GM10847 (cell line): ENCODE results near the gene MEN1.

Experiments
- POLR2A ChIP-seq: IDR thresholded peaks from 2 replicates; pipeline ENCODE4 v1.6.1; 2011; ENCODE audit not compliant: insufficient read length; ENCODE audit errors: extremely low read depth

MEN1 gene

DNA sequence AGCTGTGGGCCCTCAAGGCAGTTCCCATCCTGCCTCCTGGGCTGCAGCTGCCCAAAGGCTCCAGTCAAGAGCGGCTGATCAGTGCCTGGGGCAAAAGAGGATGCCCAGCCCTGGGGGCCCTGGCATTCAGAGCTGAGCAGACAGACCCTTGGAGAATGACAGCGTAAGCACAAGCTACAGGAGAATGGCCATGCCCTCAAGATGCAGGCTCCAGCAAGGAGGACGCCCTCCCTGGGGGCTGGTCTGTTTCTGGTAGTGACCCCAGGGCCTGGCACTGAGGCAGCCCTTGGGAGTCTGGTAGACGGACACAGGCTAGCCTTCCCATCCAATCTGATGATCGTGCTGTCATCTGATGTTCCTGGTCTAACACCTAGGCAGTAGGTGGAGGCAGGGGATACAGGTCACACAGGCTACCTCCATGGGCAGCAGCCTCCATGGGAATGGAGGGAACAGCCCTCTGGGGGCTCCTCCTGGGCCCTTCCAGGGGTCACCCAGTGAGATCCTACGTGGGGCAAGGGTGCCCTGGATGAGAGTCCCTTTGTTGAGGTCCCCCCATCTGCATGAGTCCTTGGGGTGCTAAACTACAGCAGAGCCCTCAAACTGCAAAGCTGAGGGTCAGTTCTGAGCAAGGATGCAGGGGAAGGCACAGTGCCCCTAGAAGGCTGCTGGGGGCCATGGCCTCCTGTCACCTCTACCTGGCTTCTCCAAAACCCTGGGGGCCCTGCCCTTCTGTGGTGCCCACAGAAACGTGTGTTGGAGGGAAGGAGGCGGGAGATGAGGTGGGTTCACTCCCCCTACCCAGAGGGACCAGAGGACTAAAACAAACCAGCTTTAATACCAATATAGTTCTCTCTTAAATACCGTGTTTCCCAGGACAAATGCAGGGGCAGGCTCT lies 21.8 kb downstream of the MEN1 start:
- no peak for TF ChIP-seq POLR2A

DNA sequence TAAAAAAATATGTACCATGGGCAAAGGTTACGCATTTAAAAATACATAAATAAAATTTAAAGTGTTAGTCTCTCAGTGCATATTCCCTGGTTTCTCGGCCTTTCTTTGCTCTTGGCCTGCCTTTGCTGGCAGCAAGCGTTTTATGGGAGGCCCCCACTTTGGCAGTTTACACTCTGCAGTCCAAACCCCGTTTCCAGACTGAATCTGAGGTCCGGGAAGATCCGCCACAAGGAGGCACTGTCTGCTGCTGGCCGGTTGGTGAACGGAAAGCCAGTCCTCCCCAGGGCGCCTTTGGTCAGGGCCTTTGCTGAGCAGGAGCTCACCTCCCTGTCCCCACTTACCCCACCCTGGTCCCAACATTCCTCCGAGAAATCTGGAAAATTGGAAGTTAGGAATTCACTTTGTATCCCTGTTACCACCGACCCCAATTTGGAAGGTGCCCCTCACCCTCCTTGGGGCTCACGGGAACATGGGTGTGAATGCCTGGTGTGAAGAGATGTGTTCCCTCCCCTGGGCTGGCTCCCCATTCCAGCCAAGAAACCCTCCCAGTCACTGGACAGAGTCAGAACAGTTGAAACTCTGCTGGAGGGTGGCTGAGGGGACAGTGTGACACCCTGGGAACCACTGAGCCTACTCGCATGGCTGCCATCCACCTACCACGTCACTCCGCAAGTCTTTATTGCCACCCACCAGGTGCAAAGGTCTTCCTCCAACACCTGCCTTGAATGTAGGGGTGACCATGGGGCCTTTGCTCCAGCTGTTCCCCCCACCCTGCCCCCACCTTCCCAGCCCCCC lies 22.6 kb downstream of the MEN1 start:
- no peak for TF ChIP-seq POLR2A

DNA sequence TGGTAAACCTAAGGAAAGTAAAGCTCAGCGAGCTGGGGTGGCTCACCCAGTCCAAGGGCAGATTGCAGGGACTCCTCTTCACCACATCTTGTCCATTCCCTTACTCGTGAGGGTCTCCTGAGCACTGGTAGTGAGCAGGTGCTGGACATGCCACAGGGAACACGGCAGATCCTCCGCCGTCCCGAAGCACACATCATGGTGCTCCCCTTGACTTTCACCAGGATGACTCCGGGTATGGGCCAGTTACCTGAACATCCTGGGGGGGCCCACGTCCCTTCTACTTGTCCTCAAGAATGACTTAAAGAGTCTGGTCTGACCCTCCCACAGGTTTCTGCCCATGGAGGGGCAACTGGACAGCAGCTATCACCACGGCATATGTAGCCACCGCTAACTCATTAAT lies 24.0 kb downstream of the MEN1 start:
- no peak for TF ChIP-seq POLR2A

- no peak for TF ChIP-seq POLR2A
These were observed 25.4 kb downstream of the MEN1 start for GRCh38 chr11:64784813-64785581.

DNA sequence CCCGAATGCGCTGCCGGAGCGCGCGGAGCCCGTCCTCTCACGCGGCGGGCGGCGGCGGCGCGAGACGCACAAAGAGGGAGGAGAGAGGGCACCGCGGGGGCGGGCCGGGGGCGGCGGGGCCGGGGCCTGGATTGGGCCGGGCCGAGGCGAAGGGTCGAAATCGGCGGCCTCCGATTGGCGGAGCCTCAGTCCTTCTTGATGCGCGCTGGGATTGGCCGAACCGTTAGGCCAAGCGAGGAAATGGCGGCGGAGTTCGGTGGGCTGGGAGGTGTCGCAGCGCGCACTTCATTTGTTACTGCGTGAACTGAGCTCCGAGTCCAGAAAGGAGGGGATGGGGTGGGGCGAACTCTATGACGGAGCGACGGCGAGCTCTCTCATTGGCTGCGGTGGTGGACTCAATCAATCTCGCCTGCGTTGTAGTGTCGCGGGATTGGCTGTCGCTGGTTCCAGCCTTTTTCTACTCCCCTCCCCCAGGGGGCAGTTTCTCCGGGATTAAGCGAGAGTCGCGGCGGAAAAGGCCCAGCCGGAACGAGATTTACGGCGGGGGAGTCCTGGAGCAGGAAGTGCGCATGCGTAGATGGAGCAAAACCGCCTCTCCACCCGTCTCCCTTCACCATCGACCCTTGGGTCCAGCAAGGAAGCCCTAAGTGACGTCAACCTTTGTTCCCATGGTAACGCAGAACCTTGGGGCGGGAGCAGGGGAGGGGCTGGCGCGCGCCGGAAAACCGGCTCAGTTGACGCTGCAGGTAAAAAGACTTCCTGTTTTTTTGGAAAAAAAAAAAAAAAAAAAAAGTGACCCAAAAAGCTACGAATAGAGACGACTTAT lies 31.7 kb downstream of the MEN1 start, which contains the start of gene SF1:
TSS of gene SF1 (minus strand) at position 70 of the 826 bp plus-strand sequence. CDS start 150 bp downstream, outside the sequence.
- peak; percentile 71 for TF ChIP-seq POLR2A

DNA sequence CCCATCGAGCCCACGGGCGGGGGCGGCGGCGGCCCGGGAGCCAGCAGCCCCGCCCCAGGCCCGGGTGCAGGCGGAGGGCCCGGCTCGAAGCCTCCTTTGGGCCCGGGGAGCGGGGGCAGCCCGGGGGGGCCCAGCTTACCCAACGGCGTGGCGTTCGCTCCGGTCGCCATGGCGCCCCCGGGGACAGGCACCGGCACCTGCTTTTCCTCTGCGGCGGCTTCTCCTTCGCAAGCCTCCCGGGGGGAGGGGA lies 32.2 kb downstream of the MEN1 start:
- TF ChIP-seq POLR2A: no peak

DNA sequence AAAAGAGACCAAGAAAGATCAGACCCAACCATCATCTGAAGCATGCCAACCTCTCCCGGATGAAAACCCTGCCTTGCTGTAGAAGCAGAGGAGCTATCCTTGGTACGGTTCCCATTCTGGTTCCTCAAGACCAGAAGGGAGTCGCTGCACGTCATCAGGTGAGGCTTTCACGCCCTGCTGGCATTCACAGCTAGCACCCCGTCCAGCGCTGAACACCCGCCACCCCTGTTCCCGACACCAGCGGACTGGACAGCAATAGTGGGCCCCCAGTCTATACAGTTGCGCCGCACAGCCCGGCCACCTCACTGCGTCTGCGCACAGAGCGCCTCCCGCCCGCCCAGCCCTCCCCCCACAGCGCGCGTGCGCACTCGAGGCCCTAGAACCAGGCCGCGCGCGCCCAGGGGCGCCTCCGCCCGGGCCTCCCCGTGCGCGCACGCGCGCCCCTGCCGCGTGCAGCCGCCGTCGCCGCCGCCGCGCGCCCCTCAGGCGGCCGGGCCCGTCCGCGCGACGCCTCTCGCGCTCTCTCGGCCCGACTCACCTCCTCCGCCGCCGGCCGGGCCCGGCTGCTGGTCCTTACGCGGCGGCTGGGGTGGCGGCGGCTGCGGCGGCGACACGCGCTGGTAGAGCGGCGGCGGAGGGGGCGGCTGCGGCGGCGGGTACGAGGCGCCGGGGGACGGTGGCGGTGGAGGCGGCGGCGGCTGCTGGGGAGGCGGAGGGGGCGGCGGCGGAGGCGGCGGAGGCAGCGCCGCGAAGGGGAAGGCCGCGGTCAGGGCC lies 32.7 kb downstream of the MEN1 start:
- TF ChIP-seq POLR2A: peak; percentile 21

DNA sequence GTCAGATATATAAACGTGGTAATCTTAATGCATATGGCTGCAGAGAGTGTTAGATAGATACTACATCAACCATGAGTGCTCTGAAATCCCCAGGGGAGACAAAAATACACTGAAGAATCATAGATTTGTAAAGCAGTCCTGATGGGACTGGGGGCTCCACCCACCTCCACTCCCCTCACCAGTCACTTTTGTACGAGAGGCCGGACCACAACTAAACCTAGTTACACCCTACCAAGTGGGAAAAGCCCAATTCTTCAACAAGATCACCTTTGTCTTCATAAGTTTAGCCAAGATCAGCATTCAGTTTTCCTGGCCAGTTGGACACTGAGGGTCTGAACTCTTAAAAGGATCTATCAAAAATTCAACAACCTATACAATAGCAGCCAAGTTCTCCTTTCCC lies 33.5 kb downstream of the MEN1 start:
- TF ChIP-seq POLR2A: no peak

DNA sequence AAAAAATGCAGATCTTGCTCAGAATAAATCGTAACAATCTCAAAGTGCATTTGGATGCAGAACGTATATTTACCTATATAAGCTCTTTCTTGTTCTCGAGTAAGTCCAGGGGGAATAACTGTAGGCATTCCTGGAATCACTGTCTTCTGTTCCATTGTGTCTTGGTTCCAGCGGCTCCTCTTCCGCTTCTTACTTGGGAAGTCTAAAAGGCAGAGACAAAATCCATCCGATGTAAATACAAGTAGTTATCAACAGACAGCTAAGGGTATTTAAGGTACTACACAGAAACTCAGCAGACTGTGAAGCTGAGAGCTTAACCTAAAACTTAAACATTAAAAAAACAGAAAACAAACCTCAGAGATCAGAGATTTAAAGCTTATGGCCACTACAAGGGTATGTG lies 33.9 kb downstream of the MEN1 start:
- TF ChIP-seq POLR2A: no peak

- TF ChIP-seq POLR2A: no peak
These were observed 36.2 kb downstream of the MEN1 start for GRCh38 chr11:64774144-64774543.

DNA sequence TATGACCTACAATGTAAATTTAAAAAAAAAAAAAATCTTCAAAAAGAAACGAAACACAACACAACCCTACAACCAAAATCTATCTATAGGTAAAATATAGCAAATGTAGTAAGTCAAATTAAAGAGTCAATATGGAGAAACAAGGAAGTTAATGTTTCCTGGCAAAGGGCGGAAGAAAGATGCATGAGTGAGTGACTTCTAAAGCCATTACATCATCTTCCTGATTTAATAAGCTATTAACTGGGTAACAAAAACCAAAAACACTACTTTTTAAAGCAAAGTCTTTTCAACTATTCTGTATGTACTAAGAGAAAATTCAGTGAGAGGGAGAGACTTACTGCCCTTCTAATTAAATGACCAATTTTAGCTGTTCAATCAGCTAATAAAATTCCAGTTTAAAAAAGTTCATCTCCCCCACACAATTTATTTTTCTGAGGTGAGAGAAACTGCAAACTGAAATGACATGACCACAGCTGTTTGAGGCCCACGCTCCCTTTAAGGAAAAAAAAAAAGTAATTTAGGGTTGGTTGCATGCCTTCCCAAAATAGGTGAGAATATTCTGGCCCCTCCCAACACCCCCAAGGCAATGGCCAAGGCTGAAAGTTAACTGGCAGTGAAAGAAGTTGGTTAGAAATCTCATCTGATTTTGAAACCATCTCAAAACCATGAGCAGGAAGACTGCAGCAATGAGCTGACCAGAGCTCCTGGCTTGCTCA lies 37.9 kb downstream of the MEN1 start:
- no peak for TF ChIP-seq POLR2A

DNA sequence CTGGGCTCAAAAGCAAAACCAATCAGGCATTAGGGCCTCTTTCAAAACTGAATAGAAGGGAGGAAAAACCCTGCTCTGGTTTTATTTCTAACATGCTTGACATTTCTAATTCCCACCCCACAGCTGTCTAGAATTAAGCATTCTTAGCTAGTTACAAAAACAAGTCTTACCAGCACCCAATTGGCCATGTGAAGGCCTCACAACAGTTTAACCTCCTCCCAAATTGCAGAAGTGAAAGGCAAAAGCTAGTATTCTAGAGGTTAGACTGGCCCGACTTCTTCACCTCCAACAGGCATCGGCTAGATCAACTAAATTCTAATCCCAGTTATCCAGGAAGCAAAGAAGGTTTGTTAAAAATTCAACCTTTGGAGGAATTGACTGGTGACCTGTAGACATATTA lies 38.5 kb downstream of the MEN1 start:
- TF ChIP-seq POLR2A: no peak

GRCh38 chr11:64770120-64770519 lies 40.2 kb downstream of the MEN1 start:
- no peak for TF ChIP-seq POLR2A

DNA sequence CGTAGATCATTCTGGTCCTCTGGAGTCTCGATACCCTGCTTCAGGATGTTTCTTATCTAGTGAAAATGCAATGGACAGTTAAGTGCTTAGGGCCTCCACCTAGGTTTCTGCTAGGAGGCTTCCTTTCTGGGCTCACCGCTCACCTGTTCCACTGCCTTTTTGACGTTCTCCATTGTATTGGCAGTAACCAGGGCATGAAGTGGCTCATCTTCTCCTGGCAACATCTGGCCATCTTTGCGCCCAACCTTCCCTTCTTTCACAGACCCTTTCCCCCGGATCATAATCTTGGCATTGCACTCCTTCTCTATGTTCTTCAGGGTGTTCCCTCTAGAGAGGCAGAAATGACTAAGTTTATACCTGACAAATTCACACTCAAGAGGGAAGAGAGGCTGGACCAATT lies 41.1 kb downstream of the MEN1 start:
- TF ChIP-seq POLR2A: no peak

GRCh38 chr11:64768300-64768694 lies 42.1 kb downstream of the MEN1 start:
- TF ChIP-seq POLR2A: no peak
